Epithelial cell of proximal tubule (primary cell): ENCODE data around the gene ITGA11. TPM values are rescaled to one million over a fixed set of nuclear protein-coding genes. Genes with fewer than 3 reads are reported as not detected.

Experiments
- DNase-seq: peaks from one replicate; pipeline ENCODE4 v3.0.0-alpha.2; 2011; ENCODE audit warnings: low read depth
- H3K4me3 ChIP-seq: 2 replicates; pipeline ENCODE4 v1.5.1; 2011; ENCODE audit warnings: low read depth, mild to moderate bottlenecking, low read length
- total RNA-seq: library from RNA; depleted of rRNA; stranded (reverse); fragments of >200 nt; gene quantifications from 2 replicates; pipeline ENCODE4 v1.2.3, GENCODE V29; 2015
- TF ChIP-seq, protein P1 (sequence below): conservative IDR thresholded peaks from 2 replicates; pipeline ENCODE4 v1.5.1; 2012; ENCODE audit warnings: low read depth, mild to moderate bottlenecking, low read length

The ITGA11 gene
- total RNA-seq, 1 donor from 2014 or later: 1.6 TPM

- no peak for DNase-seq
- TF ChIP-seq, protein P1, sequence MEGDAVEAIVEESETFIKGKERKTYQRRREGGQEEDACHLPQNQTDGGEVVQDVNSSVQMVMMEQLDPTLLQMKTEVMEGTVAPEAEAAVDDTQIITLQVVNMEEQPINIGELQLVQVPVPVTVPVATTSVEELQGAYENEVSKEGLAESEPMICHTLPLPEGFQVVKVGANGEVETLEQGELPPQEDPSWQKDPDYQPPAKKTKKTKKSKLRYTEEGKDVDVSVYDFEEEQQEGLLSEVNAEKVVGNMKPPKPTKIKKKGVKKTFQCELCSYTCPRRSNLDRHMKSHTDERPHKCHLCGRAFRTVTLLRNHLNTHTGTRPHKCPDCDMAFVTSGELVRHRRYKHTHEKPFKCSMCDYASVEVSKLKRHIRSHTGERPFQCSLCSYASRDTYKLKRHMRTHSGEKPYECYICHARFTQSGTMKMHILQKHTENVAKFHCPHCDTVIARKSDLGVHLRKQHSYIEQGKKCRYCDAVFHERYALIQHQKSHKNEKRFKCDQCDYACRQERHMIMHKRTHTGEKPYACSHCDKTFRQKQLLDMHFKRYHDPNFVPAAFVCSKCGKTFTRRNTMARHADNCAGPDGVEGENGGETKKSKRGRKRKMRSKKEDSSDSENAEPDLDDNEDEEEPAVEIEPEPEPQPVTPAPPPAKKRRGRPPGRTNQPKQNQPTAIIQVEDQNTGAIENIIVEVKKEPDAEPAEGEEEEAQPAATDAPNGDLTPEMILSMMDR: no peak
- H3K4me3 ChIP-seq: no peak overlapping the region
Measured at GRCh38 chr15:68421115-68421551, 10.8 kb downstream of the ITGA11 start.

DNA sequence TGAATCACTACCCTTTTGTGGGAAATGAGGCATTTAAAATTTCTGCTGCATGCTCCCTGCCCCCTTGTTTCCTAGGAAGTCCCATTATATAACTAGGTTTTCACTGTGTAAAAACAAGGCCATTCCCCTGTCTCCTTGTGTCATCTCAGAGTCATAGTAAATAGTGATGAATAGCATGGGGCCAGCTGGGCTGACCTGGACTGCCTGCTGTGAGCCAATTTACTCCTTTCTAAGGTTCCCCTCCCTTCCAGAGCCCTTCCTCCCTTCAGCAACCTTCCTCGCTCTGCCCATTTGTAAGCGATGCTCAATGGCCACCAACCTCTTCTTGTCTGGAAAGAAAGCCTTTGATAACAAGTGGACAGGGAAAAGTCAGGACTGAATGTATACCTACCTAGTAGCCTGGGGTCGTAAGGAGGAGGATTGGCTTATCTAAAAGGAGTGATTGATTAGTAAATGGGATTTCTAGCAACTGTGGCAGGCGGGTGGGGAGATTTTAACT is 11.7 kb downstream of the ITGA11 start:
- H3K4me3 ChIP-seq: no peak overlapping the region
- DNase-seq: no peak
- TF ChIP-seq, protein P1: no peak

GRCh38 chr15:68419301-68420175 is 12.4 kb downstream of the ITGA11 start:
- no peak for DNase-seq
- no peak overlapping the region for H3K4me3 ChIP-seq

DNA sequence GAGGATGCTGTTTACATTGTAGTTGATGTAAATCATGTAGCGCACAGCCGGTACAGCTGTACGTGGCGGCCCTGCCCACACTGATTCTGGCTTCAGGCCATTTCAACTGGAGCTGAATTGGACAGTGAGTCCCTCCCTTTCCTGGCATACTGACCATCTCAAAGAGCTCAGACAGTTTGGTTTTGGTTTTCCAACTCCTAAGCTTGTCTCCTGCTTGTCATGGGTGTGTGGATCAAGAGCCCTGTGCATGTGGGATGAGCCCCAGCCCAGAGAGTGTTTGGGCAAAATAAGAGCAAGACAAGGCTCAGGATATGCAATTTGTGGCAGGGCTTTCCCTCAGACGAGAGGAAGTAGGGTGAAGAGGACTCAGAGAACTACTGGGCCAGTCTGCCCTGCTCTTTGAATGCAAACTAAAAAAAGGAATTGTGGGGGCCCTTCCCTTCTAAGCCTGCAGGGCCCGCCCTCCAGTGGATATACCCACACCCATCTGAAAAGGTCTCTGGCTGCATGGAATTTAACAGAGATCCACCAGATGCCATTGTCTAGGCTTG is 13.3 kb downstream of the ITGA11 start:
- TF ChIP-seq, protein P1: no peak
- no peak for DNase-seq
- no peak overlapping the region for H3K4me3 ChIP-seq

More at GRCh38 chr15:68419301-68420175, 12.4 kb downstream of the ITGA11 start:
- TF ChIP-seq, protein P1: no peak

DNA sequence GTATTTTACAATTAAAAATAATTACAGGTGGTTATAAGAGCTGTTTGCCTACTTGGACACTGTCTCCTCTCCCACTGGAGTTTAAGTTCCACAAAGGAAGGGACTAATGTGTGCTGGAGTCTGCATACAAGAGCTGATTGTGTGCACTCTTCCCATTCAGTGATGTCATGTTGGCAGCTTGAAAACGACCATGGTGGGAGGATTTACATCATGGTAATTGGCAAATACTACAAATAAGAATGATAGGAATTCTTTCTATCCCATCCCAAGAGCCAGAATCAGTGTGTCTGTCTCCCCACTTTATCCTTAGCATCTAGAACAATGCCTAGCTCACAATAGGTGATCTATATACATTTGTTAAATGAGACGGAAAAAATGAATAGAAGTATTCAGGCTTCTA is 14.1 kb downstream of the ITGA11 start:
- TF ChIP-seq, protein P1: no peak
- no peak overlapping the region for H3K4me3 ChIP-seq
- no peak for DNase-seq

- TF ChIP-seq, protein P1: no peak
- no peak overlapping the region for H3K4me3 ChIP-seq
- DNase-seq: no peak
Measured at GRCh38 chr15:68417051-68417450, 14.9 kb downstream of the ITGA11 start.
